ENCODE measurements around the gene JARID2. TPM values are rescaled to one million over a fixed set of nuclear protein-coding genes. Genes with fewer than 3 reads are reported as not detected.

Gene JARID2
- polyA plus RNA-seq, 1 donor (not counting 4 experiments of a cell fraction or from before 2014, with no cell fraction given): 11.0 TPM

DNA sequence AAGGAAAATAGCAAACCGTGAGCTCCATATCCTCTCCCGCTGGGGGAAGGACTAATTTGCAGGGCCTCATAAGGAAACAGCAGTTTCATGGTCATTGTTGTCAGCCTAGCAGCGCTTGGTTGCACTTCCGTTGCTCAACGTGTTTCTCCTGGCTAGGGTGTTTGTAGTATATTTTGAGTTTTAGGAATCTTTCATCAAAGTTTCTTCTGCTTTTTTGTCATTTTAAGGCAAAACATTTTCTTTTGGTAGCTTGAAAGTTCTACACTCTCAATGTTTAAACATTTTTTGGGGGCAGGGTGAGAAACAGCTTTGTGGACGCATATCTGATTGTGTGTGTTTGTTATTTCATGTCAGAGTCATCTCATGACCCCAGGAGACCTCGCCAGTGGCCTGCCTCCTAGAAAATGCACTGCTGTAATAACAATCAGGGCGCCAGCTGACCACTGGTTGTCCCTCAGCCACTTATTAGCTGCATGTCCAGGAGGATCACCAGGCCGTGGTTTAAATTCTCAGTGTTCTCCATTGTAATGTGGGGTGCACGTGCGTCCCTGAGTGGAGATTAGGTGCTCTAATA lies 20.6 kb downstream of the JARID2 start:
- Histone ChIP-seq H3K4me2 (ENCODE audit: control insufficient read depth, extremely low read depth, insufficient read depth, low read depth, low read length) (no peak overlapping the region), H3K4me3 (ENCODE audit: control insufficient read depth in 2 of 3, extremely low read depth in 1 of 3, insufficient read depth in 2 of 3, low read depth in 1 of 3, low read length in 3 of 3) (no peak overlapping the region), H3K9me3 (ENCODE audit: control insufficient read depth, low read depth, low read length) (no peaks in the 10 kb centered on the region), H4K20me1 (ENCODE audit: control insufficient read depth, extremely low read depth, insufficient read depth, low read length) (peaks cover 29% of the 10 kb centered on the region), H3K9me1 (ENCODE audit: control insufficient read depth, extremely low read depth, insufficient read depth, low read length) (peaks cover 2% of the 10 kb centered on the region), H3K27me3 (ENCODE audit: control insufficient read depth, extremely low read depth, insufficient read depth, low read length) (no peaks in the 10 kb centered on the region), H3K27ac (ENCODE audit: control insufficient read depth, insufficient read depth, low read length) (no peak overlapping the region), H3K79me2 (ENCODE audit: control insufficient read depth, insufficient read depth, low read length) (peaks cover 96% of the 10 kb centered on the region), H2AFZ (ENCODE audit: control insufficient read depth, low read length) (no peak overlapping the region), H3K4me1 (ENCODE audit: control insufficient read depth, extremely low read depth, insufficient read depth, low read length) (no peaks in the 10 kb centered on the region), H3K36me3 (ENCODE audit: control insufficient read depth in 2 of 2, extremely low read depth in 1 of 2, insufficient read depth in 2 of 2, low read length in 2 of 2) (peaks cover 0 to 2% of the 10 kb centered on the region in 2 experiments), H3K9ac (ENCODE audit: control insufficient read depth, extremely low read depth, insufficient read depth, low read length) (no peak overlapping the region)
- no peak for TF ChIP-seq EZH2 (IDR thresholded peaks at IDR 0.05; ENCODE audit: low read length)
- TF ChIP-seq, protein P1, sequence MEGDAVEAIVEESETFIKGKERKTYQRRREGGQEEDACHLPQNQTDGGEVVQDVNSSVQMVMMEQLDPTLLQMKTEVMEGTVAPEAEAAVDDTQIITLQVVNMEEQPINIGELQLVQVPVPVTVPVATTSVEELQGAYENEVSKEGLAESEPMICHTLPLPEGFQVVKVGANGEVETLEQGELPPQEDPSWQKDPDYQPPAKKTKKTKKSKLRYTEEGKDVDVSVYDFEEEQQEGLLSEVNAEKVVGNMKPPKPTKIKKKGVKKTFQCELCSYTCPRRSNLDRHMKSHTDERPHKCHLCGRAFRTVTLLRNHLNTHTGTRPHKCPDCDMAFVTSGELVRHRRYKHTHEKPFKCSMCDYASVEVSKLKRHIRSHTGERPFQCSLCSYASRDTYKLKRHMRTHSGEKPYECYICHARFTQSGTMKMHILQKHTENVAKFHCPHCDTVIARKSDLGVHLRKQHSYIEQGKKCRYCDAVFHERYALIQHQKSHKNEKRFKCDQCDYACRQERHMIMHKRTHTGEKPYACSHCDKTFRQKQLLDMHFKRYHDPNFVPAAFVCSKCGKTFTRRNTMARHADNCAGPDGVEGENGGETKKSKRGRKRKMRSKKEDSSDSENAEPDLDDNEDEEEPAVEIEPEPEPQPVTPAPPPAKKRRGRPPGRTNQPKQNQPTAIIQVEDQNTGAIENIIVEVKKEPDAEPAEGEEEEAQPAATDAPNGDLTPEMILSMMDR (optimal IDR thresholded peaks at IDR 0.05 in 1 of 3, IDR thresholded peaks at IDR 0.05 in 1 of 3, conservative IDR thresholded peaks at IDR 0.05 in 1 of 3; ENCODE audit: extremely low read depth in 1 of 3, insufficient read depth in 2 of 3, low read length in 3 of 3): no peak
- dilution Hi-C loops (cut with MboI; ENCODE audit: extremely low pct_ligation_motif_present, low sequenced_read_pairs): no loop called here
- DNase-seq (ENCODE audit: low read depth, low spot score): no peak
- FAIRE-seq: no peak

DNA sequence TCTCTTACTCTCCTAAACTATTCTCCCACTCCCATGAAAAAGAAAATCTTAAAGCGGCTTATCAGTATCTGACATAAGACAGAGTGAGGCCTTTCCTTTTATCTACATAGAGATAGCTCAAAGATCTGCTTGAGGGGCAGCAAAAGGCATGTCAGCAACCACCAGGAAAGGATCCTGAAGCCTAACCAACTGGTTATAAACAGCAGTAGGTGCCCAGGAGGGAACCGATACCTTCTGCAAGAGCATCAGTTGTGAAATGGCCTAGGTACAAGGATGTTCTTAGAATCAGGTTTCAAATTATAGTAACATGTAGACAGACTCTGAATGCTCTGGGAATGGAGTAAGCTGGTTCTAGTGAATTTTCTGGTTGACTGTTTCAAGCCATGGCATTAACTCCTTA lies 21.4 kb downstream of the JARID2 start:
- Histone ChIP-seq H3K27ac (ENCODE audit: control insufficient read depth, insufficient read depth, low read length) (no peak overlapping the region), H2AFZ (ENCODE audit: control insufficient read depth, low read length) (no peak overlapping the region), H3K36me3 (ENCODE audit: control insufficient read depth in 2 of 2, extremely low read depth in 1 of 2, insufficient read depth in 2 of 2, low read length in 2 of 2) (peaks cover 0 to 2% of the 10 kb centered on the region in 2 experiments), H3K79me2 (ENCODE audit: control insufficient read depth, insufficient read depth, low read length) (peaks cover 96% of the 10 kb centered on the region), H4K20me1 (ENCODE audit: control insufficient read depth, extremely low read depth, insufficient read depth, low read length) (peaks cover 29% of the 10 kb centered on the region), H3K27me3 (ENCODE audit: control insufficient read depth, extremely low read depth, insufficient read depth, low read length) (no peaks in the 10 kb centered on the region), H3K9me3 (ENCODE audit: control insufficient read depth, low read depth, low read length) (no peaks in the 10 kb centered on the region), H3K4me3 (ENCODE audit: control insufficient read depth in 2 of 3, extremely low read depth in 1 of 3, insufficient read depth in 2 of 3, low read depth in 1 of 3, low read length in 3 of 3) (no peak overlapping the region), H3K4me1 (ENCODE audit: control insufficient read depth, extremely low read depth, insufficient read depth, low read length) (no peaks in the 10 kb centered on the region), H3K9ac (ENCODE audit: control insufficient read depth, extremely low read depth, insufficient read depth, low read length) (no peak overlapping the region), H3K9me1 (ENCODE audit: control insufficient read depth, extremely low read depth, insufficient read depth, low read length) (peaks cover 2% of the 10 kb centered on the region), H3K4me2 (ENCODE audit: control insufficient read depth, extremely low read depth, insufficient read depth, low read depth, low read length) (no peak overlapping the region)
- TF ChIP-seq, protein P1 (optimal IDR thresholded peaks at IDR 0.05 in 1 of 3, IDR thresholded peaks at IDR 0.05 in 1 of 3, conservative IDR thresholded peaks at IDR 0.05 in 1 of 3; ENCODE audit: extremely low read depth in 1 of 3, insufficient read depth in 2 of 3, low read length in 3 of 3): no peak
- no peak for TF ChIP-seq EZH2 (IDR thresholded peaks at IDR 0.05; ENCODE audit: low read length)
- DNase-seq (ENCODE audit: low read depth, low spot score): no peak
- dilution Hi-C loops (cut with MboI; ENCODE audit: extremely low pct_ligation_motif_present, low sequenced_read_pairs): no loop called here
- FAIRE-seq: no peak

Measured in keratinocyte (primary cell).